Activated T-cell treated with anti-CD3 and anti-CD28 coated beads, Interleukin-2, amount 50 U/mL, for 72 hours (primary cell): ENCODE results near the gene ENTPD2. TPM values are rescaled to one million over a fixed set of nuclear protein-coding genes. Genes with fewer than 3 reads are reported as not detected.
"Not testable (repeated sequence)": the region's sequence is repeated elsewhere in the genome, so short reads cannot be mapped to it uniquely, and the experiment has no call there.

Experiments
- ATAC-seq, 2 donors: fragments of 150-1000 bp; cut with Tn5 transposase; replicated peaks in 1 of 2; 2 replicates each; pipeline ENCODE4 v1.10.0; 2021; ENCODE audit warnings: moderate library complexity in 2 of 2, mild to moderate bottlenecking in 1 of 2
- DNase-seq, 2 donors: peaks; one replicate each; pipeline ENCODE4 v3.0.0; 2021 to 2022; ENCODE audit warnings: mixed read lengths in 1 of 2
- H3K27ac Mint-ChIP-seq: one replicate; pipeline ENCODE4 v1.8.0; 2022; ENCODE audit warnings: mild to moderate bottlenecking, moderate library complexity, mixed read lengths
- H3K27me3 Mint-ChIP-seq: one replicate; pipeline ENCODE4 v1.8.0; 2022; ENCODE audit warnings: low read depth, mixed read lengths
- H3K36me3 Mint-ChIP-seq, 2 donors: one replicate each; pipeline ENCODE4 v1.8.0; 2022; ENCODE audit warnings: mixed read lengths in 2 of 2, mild to moderate bottlenecking in 1 of 2; ENCODE audit not compliant: insufficient read depth in 2 of 2
- H3K4me1 Mint-ChIP-seq: one replicate; pipeline ENCODE4 v1.8.0; 2022; ENCODE audit warnings: low read depth, mixed read lengths
- H3K4me3 Mint-ChIP-seq, 2 donors: one replicate each; pipeline ENCODE4 v1.8.0; 2022; ENCODE audit warnings: mild to moderate bottlenecking in 2 of 2, mixed read lengths in 2 of 2, moderate library complexity in 2 of 2
- H3K9me3 Mint-ChIP-seq, 2 donors: one replicate each; pipeline ENCODE4 v1.8.0; 2022; ENCODE audit warnings: mixed read lengths in 2 of 2
- total RNA-seq, 2 donors: library from RNA; stranded (reverse); gene quantifications; one replicate each; pipeline ENCODE4 v1.2.3, GENCODE V29; 2022

The ENTPD2 gene
- total RNA-seq, 2 donors from 2014 or later, result 0.28 to 0.48 TPM

DNA sequence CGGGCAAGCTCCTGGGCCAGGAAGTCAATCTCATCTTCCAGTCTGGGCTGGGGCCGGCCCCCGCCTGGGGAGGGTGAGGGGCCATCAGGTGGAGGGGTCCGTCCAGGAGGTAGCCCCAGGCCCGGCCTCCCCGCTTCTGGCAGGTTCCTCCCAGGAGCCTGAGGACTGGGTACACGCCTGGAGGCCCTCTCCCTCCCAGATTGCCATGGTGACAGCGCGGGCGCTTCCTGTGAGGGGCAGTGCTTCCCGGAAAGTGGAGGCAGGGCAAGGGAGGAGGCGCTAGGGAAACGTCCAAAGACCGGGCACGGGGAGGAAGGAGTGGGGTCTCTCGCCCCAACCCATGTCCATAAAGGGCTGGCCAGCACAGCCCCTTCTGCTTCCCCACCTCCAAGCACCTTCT is 12.7 kb downstream of the ENTPD2 start:
- Mint-ChIP-seq H3K9me3 (no peaks in the 10 kb centered on the region), H3K4me1 (peaks cover 17% of the 10 kb centered on the region), H3K27me3 (peaks cover 8% of the 10 kb centered on the region), H3K36me3 (peaks cover 0 to 5% of the 10 kb centered on the region in 2 donors), H3K4me3 (no peak overlapping the region), H3K27ac (no peak overlapping the region)
- no peak for DNase-seq
- no peak for ATAC-seq

DNA sequence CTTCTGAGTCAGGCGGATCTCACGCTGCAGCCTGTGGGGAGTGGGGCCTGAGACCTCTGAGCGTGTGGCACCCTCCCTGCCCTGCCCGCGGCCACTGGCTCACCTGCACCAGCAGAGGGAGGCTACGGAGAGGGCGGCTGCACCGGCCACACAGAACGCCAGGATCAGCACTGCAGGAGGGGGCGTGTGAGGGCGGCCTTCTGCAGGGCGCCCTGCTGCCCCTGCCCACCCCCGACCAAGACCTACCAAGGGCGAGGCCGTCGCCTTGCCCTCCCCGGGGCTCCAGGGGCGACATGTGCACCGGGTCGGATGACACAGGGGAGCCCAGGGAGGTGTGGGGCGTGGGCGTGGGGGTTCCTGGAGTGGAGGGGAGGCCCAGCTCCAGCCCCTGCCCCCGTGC is 13.3 kb downstream of the ENTPD2 start:
- Mint-ChIP-seq H3K9me3 (no peaks in the 10 kb centered on the region), H3K27ac (no peak overlapping the region), H3K36me3 (peaks cover 0 to 5% of the 10 kb centered on the region in 2 donors), H3K4me3 (no peak overlapping the region), H3K27me3 (peaks cover 8% of the 10 kb centered on the region), H3K4me1 (peaks cover 16% of the 10 kb centered on the region)
- no peak for ATAC-seq
- no peak for DNase-seq

DNA sequence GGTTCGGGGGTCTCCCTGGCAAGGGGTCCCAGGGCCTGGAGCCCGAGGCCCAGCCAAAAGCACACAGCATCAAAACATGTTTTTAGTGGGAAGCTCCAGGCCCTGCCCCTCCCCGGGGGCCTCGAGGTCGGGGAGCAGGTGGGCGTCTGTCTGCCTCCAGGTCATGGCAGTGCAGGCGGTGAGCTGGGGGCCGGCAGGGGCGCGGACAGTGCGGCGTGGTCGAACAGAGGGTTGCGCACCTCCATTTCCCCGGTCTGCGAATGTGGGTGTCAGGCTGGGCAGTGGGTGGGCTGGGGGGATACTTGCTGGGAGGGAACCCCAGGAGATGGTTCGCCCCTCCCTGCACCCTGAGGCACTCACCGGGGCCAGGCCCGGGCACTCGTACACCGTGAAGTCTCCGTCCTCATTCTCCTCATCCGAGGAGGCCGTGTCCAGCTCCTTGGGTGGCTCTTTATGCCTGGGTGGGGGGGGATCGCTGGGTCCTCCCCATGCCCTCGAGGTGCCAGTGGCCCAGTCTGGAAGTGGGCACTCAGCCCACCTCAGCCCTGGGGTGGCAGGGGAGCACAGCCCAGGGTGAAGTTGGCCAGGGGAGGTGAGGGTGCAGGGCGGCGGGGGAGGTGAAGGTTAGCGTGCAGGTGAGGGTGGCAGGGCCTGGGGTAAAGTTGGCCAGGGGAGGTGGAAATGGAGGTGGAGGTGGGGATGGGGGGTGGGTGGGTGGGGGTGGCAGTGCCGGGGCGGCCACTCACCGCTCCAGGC is 14.1 kb downstream of the ENTPD2 start:
- H3K27ac Mint-ChIP-seq, result no peak overlapping the region
- no peak for ATAC-seq
- peaks cover 20% of the 10 kb centered on the region for H3K4me1 Mint-ChIP-seq

DNA sequence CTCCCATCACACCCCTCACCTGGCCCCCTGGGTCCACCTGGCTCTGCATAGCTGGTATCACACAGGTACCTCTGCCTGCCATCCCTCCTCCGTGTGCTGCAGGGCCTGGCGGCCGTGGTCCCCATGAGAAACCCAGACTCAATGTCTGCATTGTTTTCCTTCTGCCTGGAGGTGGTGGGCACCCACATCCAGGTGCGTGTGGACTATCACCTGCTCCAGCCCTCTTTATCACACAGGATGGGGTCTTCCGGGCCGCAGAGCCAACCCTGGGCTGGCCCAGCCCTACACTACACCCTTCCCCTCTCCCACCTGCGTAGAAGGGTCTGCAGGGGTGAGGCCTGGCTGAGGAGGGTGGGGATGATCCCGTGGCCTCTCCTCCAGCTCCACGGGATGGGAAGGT is 14.9 kb downstream of the ENTPD2 start:
- ATAC-seq (no peak), DNase-seq (no peak)
- Mint-ChIP-seq H3K36me3 (peaks cover 0 to 5% of the 10 kb centered on the region in 2 donors), H3K27me3 (no peaks in the 10 kb centered on the region), H3K4me1 (peaks cover 19% of the 10 kb centered on the region), H3K27ac (no peak overlapping the region), H3K4me3 (no peak overlapping the region), H3K9me3 (no peaks in the 10 kb centered on the region)

More for the DNA sequence above, 14.1 kb downstream of the ENTPD2 start:
- H3K9me3 Mint-ChIP-seq, result no peaks in the 10 kb centered on the region
- no peak overlapping the region for H3K4me3 Mint-ChIP-seq
- H3K27me3 Mint-ChIP-seq, result peaks cover 4% of the 10 kb centered on the region
- H3K36me3 Mint-ChIP-seq, result peaks cover 0 to 5% of the 10 kb centered on the region in 2 donors
- no peak for DNase-seq

DNA sequence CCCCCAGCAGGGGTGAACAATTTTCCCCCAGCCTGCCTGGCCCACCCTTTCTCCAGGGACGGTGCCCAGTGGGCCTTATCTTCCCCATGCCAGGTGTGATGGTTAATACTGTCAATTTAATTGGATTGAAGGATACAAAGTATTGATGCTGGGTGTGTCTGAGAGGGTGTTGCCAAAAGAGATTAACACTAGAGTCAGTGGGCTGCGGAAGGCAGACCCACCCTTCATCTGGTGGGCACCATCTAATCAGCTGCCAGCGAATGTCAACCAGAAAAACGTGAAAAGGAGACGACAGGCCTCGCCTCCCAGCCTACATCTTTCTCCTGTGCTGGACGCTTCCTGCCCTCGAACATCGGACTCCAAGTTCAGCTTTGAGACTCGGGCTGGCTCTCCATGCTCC is 16.4 kb downstream of the ENTPD2 start:
- H3K27me3 Mint-ChIP-seq, result no peaks in the 10 kb centered on the region
- no peaks in the 10 kb centered on the region for H3K9me3 Mint-ChIP-seq
- ATAC-seq (no peak), DNase-seq (no peak)
- no peak overlapping the region for H3K4me3 Mint-ChIP-seq
- peaks cover 0 to 5% of the 10 kb centered on the region in 2 donors for H3K36me3 Mint-ChIP-seq
- H3K27ac Mint-ChIP-seq, result no peak overlapping the region
- peaks cover 28% of the 10 kb centered on the region for H3K4me1 Mint-ChIP-seq

DNA sequence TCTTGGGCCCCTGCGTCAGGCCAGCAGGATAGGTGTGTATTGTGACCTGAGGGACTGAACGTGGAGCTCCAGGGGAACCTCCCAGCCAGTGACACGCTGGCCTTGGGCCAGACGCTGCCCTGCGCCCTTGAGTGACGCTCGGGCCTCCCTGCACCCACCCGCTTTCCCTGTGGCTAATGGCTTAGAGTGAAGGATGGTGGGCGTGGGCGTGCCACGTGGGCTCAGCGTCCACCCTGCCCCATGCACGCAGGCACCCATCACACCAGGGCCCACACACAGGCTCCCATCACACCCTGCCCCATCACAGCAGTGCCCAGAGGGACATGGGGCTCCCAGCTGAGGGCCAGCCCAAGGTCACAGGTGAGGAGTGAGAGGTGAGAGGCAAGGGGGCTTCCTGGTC is 16.8 kb downstream of the ENTPD2 start:
- Mint-ChIP-seq H3K4me3 (no peak overlapping the region), H3K27me3 (no peaks in the 10 kb centered on the region), H3K27ac (no peak overlapping the region), H3K36me3 (peaks cover 0 to 5% of the 10 kb centered on the region in 2 donors), H3K4me1 (peaks cover 32% of the 10 kb centered on the region), H3K9me3 (no peaks in the 10 kb centered on the region)
- no peak for DNase-seq
- ATAC-seq, result no peak

DNA sequence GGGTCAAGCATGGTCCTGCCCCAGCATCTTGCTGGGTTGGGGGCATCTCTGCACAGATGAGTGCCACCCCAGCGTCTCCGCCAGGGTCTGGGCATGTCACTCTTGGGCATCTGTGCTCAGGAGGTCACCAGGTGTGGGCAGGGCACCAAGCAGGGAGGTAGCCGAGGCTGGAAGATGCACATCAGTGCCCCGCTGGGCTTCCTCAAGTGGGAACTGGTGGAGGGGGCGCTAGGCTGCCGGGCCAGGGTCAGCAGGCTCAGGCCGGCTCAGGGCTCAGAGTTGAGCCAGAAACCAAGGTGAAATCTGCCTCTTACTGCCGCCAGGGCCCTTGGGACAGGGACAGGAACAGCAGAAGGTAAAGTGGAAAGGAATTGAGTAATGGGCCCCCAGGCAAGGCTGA is 17.9 kb downstream of the ENTPD2 start:
- peaks cover 0 to 5% of the 10 kb centered on the region in 2 donors for H3K36me3 Mint-ChIP-seq
- no peaks in the 10 kb centered on the region for H3K9me3 Mint-ChIP-seq
- H3K27me3 Mint-ChIP-seq, result no peaks in the 10 kb centered on the region
- ATAC-seq (no peak), DNase-seq (no peak)
- H3K4me3 Mint-ChIP-seq, result no peak overlapping the region
- H3K4me1 Mint-ChIP-seq, result peaks cover 39% of the 10 kb centered on the region
- H3K27ac Mint-ChIP-seq, result no peak overlapping the region

DNA sequence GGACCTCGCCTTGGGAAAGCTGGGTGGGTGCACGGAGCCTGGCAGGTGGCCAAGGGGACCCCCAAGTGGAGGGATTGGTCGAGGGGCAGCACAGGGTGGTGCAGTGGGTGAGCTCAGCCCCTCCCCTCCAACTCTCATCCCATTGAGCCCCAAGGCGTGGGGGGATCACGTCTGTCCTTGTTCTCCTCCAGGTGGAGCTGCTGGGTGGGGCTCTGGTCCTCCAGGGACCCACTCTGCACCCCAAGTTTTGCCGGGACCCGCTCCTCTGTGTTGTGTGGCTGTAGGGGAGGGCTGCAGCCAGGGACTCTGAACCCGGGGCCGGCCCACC is 18.4 kb downstream of the ENTPD2 start:
- Mint-ChIP-seq H3K4me3 (peak overlapping the region; percentile 76 to 93), H3K9me3 (no peaks in the 10 kb centered on the region), H3K27me3 (no peaks in the 10 kb centered on the region), H3K27ac (no peak overlapping the region), H3K4me1 (peaks cover 43% of the 10 kb centered on the region), H3K36me3 (peaks cover 0 to 5% of the 10 kb centered on the region in 2 donors)
- ATAC-seq (no peak), DNase-seq (no peak)

DNA sequence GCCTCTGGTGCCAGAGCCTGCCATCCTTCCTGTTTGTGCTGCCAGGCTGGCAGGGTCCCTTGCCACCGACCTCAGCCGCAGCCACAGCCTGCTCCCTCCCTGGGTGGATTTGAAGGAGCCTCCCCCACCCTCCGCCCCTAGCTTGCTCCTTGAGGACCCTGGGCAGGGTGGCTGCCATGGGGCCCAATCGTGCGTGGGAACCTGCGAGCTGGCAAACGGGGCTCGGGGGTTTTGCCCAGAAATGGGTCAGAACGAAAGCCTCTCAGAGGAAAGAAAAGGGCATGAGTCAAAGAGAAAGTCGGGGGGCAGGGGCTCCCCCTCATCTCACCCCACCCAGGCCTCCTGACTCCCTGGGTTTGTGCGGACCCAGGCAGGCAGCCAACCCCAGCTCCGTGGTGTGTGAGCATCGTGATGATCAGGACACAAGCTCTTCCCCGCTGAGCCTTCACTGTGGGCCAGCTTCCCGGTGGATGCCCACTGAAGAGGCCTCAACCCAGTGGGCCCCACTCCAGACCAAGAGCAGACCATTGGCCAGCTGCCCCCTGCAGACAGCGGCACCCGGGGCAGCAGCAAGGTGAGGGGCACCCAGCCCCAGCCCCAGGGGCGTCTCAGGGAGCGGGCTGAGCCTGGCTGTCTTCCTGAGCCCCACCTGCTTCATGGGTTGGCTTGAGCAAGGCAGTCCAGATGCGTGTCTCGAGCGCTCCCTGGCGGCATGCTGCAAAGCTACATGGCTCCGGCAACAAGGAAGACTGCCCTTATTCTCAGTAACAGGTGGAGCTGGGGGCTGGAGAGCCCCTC is 19.0 kb downstream of the ENTPD2 start:
- H3K4me1 Mint-ChIP-seq, result peaks cover 49% of the 10 kb centered on the region
- H3K27ac Mint-ChIP-seq, result peak overlapping the region; percentile 81
- H3K27me3 Mint-ChIP-seq, result no peaks in the 10 kb centered on the region
- peaks cover 0 to 5% of the 10 kb centered on the region in 2 donors for H3K36me3 Mint-ChIP-seq
- peak overlapping the region; percentile 76 to 93 for H3K4me3 Mint-ChIP-seq
- ATAC-seq (peak; percentile 79 to 80), DNase-seq (peak; percentile 90 to 91)
- no peaks in the 10 kb centered on the region for H3K9me3 Mint-ChIP-seq

DNA sequence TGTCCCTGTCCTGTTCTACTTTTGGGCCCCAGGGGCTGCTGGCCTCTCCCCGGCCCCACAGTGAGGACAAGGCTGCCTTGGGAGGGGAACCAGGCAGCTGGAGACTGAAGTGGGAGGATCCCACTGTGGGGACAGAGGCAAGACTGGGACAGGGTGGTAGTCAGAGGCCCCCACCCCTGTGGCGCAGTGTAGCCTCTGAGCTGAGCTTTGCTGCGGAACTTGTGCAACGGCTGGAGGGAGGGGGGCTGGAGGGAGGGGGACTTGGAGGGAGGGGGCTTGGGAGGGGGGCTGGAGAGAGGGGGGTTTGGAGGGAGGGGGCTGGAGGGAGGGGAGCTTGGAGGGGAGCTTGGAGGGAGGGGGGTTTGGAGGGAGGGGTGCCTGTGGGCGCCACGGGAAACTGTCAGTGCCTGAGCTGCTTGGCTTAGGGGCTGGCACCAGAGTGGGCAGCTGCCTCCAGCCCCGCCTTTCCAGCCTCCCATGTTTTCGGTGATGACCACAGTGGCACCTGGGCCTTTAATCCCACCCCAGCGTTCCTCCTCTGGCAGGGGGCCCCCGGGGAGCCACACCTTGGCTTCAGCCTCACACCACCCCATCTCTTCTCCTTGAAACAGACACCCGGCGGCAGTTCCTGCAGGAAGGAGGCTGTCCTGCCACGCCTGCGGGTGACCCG is 19.7 kb downstream of the ENTPD2 start:
- H3K4me3 Mint-ChIP-seq, result peak overlapping the region; percentile 76 to 93
- peak overlapping the region; percentile 81 for H3K27ac Mint-ChIP-seq
- DNase-seq (no peak), ATAC-seq (no peak)
- no peaks in the 10 kb centered on the region for H3K9me3 Mint-ChIP-seq
- H3K4me1 Mint-ChIP-seq, result peaks cover 56% of the 10 kb centered on the region
- H3K27me3 Mint-ChIP-seq, result no peaks in the 10 kb centered on the region
- H3K36me3 Mint-ChIP-seq, result peaks cover 0 to 5% of the 10 kb centered on the region in 2 donors

DNA sequence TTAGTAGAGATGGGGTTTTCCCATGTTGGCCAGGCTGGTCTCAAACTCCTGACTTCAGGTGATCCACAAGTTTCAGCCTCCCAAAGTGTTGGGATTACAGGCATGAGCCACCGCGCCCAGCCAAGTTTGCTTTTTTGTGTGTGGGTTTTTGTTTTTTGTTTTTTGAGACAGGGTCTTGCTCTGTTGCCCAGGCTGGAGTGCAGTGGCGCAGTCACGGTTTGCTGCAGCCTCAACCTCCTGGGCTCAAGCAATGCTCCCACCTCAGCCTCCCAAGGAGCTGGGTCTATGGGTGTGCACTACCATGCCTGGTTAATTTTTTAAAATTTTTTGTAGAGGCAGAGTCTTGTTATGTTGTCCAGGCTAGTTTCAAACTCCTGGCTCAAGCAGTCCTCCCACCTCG is 20.4 kb downstream of the ENTPD2 start:
- H3K4me3 Mint-ChIP-seq, result peak overlapping the region; percentile 22 to 42
- not testable (repeated sequence) for DNase-seq, H3K27ac Mint-ChIP-seq

DNA sequence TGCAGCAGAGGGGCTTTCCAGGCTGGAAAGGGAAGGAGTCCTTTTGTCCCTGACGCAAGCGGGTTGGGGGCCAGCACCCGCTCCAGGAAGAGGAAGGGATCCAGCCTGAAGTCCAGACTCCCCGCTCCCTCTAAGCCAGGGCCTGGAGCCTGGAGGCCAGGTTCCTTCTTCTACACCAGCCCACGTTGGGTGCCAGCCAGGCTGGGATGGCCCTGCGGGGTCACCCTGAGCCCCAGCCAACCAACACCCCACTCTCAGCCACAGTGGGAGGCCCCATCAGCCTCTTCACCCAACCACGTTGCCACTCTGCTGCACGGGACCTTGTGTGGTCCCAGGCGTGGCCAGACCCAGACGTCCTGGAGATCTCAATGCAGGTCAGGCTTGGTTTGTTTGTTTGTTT is 21.0 kb downstream of the ENTPD2 start:
- no peaks in the 10 kb centered on the region for H3K27me3 Mint-ChIP-seq
- no peaks in the 10 kb centered on the region for H3K36me3 Mint-ChIP-seq
- no peaks in the 10 kb centered on the region for H3K9me3 Mint-ChIP-seq
- peak; percentile 29 to 38 for DNase-seq
- peak overlapping the region; percentile 4 for H3K27ac Mint-ChIP-seq
- H3K4me3 Mint-ChIP-seq, result peak overlapping the region in 1 of 2 donors; percentile 42
- no peak for ATAC-seq
- peaks cover 61% of the 10 kb centered on the region for H3K4me1 Mint-ChIP-seq

More for the DNA sequence above, 20.4 kb downstream of the ENTPD2 start:
- not testable (repeated sequence) for H3K9me3 Mint-ChIP-seq, H3K36me3 Mint-ChIP-seq, H3K27me3 Mint-ChIP-seq, ATAC-seq
- peaks cover 61% of the 10 kb centered on the region for H3K4me1 Mint-ChIP-seq
